Liver (tissue), 9 donors: Measurements from ENCODE around the gene DIAPH3. TPM values are rescaled to one million over a fixed set of nuclear protein-coding genes. Genes with fewer than 3 reads are reported as not detected.

Source experiments
- DNase-seq: peaks from one replicate; pipeline ENCODE4 v3.0.0-alpha.2; 2017; ENCODE audit warnings: low spot score
- H3K27ac ChIP-seq, 2 donors: one replicate each; pipeline ENCODE4 v1.7.0; 2013; ENCODE audit warnings: inconsistent platforms in 2 of 2, low read length in 2 of 2, control low read depth in 1 of 2, low read depth in 1 of 2, mild to moderate bottlenecking in 1 of 2
- H3K27me3 ChIP-seq, 4 donors: one replicate each; pipeline versions ENCODE4 v1.6.1 to v1.7.0; 2013; ENCODE audit warnings: low read length in 3 of 4, inconsistent platforms in 1 of 4, mild to moderate bottlenecking in 1 of 4, moderate library complexity in 1 of 4; ENCODE audit not compliant: control insufficient read depth in 4 of 4, insufficient read depth in 4 of 4
- H3K36me3 ChIP-seq, 4 donors: one replicate each; pipeline versions ENCODE4 v1.6.1 to v1.7.0; 2013; ENCODE audit warnings: low read length in 3 of 4, mild to moderate bottlenecking in 3 of 4, low read depth in 1 of 4, moderate library complexity in 1 of 4; ENCODE audit not compliant: control insufficient read depth in 4 of 4, insufficient read depth in 3 of 4
- H3K4me1 ChIP-seq, 4 donors: one replicate each; pipeline versions ENCODE4 v1.6.1 to v1.7.0; 2013; ENCODE audit warnings: low read length in 3 of 4, mild to moderate bottlenecking in 3 of 4, moderate library complexity in 1 of 4; ENCODE audit not compliant: control insufficient read depth in 4 of 4, insufficient read depth in 4 of 4
- H3K4me3 ChIP-seq, 3 donors: one replicate each; pipeline versions ENCODE4 v1.6.1 to v1.7.0; 2013; ENCODE audit warnings: low read length in 3 of 3, control low read depth in 1 of 3, low read depth in 1 of 3, mild to moderate bottlenecking in 1 of 3
- H3K9ac ChIP-seq, 2 donors: one replicate each; pipeline ENCODE4 v1.7.0; 2013; ENCODE audit warnings: low read length in 2 of 2, mild to moderate bottlenecking in 2 of 2, moderate library complexity in 2 of 2, control low read depth in 1 of 2, low read depth in 1 of 2
- H3K9me3 ChIP-seq, 4 donors: one replicate each; pipeline versions ENCODE4 v1.6.1 to v1.7.0; 2013; ENCODE audit warnings: low read length in 3 of 4; ENCODE audit not compliant: control insufficient read depth in 4 of 4
- ATF3 ChIP-seq: IDR thresholded peaks from 2 replicates; pipeline ENCODE4 v1.6.1; 2016; ENCODE audit warnings: antibody characterized with exemption
- CTCF ChIP-seq: fragments of 150-350 bp; IDR thresholded peaks from 2 replicates; pipeline ENCODE4 v1.5.1; 2017; ENCODE audit warnings: improper control_type of control experiment, low read depth, low read length; ENCODE audit not compliant: missing input control
- EGR1 ChIP-seq, 2 donors: IDR thresholded peaks; 2 replicates each; pipeline ENCODE4 v1.6.1; 2016 to 2018; ENCODE audit warnings: antibody characterized with exemption in 2 of 2, low read depth in 2 of 2
- FOXA1 ChIP-seq: IDR thresholded peaks from 2 replicates; pipeline ENCODE4 v1.6.1; 2016; ENCODE audit warnings: antibody characterized with exemption
- FOXA2 ChIP-seq: IDR thresholded peaks from 2 replicates; pipeline ENCODE4 v1.6.1; 2016; ENCODE audit warnings: antibody characterized with exemption
- GABPA ChIP-seq, 2 donors: IDR thresholded peaks in 1 of 2; conservative IDR thresholded peaks in 1 of 2; 2 replicates each; pipeline ENCODE4 v1.6.1; 2016; ENCODE audit warnings: antibody characterized with exemption in 2 of 2, mild to moderate bottlenecking in 1 of 2, moderate library complexity in 1 of 2
- HNF4A ChIP-seq, 2 donors: conservative IDR thresholded peaks; 2 replicates each; pipeline ENCODE4 v1.6.1; 2016; ENCODE audit warnings: antibody characterized with exemption in 2 of 2, mild to moderate bottlenecking in 2 of 2
- HNF4G ChIP-seq: IDR thresholded peaks from 2 replicates; pipeline ENCODE4 v1.6.1; 2016; ENCODE audit warnings: antibody characterized with exemption
- JUND ChIP-seq, 2 donors: IDR thresholded peaks; 2 replicates each; pipeline ENCODE4 v1.6.1; 2016; ENCODE audit warnings: antibody characterized with exemption in 2 of 2
- MAX ChIP-seq: IDR thresholded peaks from 2 replicates; pipeline ENCODE4 v1.6.1; 2016; ENCODE audit warnings: antibody characterized with exemption
- NR2F2 ChIP-seq: IDR thresholded peaks from 2 replicates; pipeline ENCODE4 v1.6.1; 2016; ENCODE audit warnings: antibody characterized with exemption
- RAD21 ChIP-seq, 2 donors: IDR thresholded peaks; 2 replicates each; pipeline ENCODE4 v1.6.1; 2016; ENCODE audit warnings: antibody characterized with exemption in 2 of 2, mild to moderate bottlenecking in 2 of 2
- REST ChIP-seq: IDR thresholded peaks from 2 replicates; pipeline ENCODE4 v1.6.1; 2016; ENCODE audit warnings: antibody characterized with exemption, mild to moderate bottlenecking
- RXRA ChIP-seq, 2 donors: IDR thresholded peaks; 2 replicates each; pipeline ENCODE4 v1.6.1; 2017 to 2018; ENCODE audit warnings: antibody characterized with exemption in 2 of 2, mild to moderate bottlenecking in 1 of 2
- SP1 ChIP-seq: IDR thresholded peaks from 2 replicates; pipeline ENCODE4 v1.6.1; 2018; ENCODE audit warnings: antibody characterized with exemption, mild to moderate bottlenecking
- TAF1 ChIP-seq: conservative IDR thresholded peaks from 2 replicates; pipeline ENCODE4 v1.6.1; 2016; ENCODE audit warnings: antibody characterized with exemption, mild to moderate bottlenecking
- YY1 ChIP-seq: IDR thresholded peaks from 2 replicates; pipeline ENCODE4 v1.6.1; 2016; ENCODE audit warnings: antibody characterized with exemption, mild to moderate bottlenecking
- ZBTB33 ChIP-seq: IDR thresholded peaks from 2 replicates; pipeline ENCODE4 v1.6.1; 2016; ENCODE audit warnings: antibody characterized with exemption
- WGBS: extraction: QIAGEN DNeasy Blood & Tissue Kit; methylation state at CpG from one replicate; pipeline ENCODE4 v1.1.7; 2013; 5-methylcytosine and 5-hydroxymethylcytosine counted together
- polyA plus RNA-seq, 2 donors: library from polyadenylated mRNA; stranded (reverse) in 1 of 2; unstranded in 1 of 2; fragments of 200-250 nt in 1 of 2; fragments of >200 nt in 1 of 2; fragmentation: Nextera tagmentation in 1 of 2; extraction: Ambion mirVana in 1 of 2; gene quantifications; one replicate each; pipeline versions ENCODE4 v1.2.1 to v1.2.3, GENCODE V29; 2013 to 2015
- total RNA-seq, 2 donors: library from RNA; depleted of rRNA; stranded (reverse); fragments of >200 nt; gene quantifications; one replicate each; pipeline ENCODE4 v1.2.3, GENCODE V29; 2014
- donor health status: healthy.
- donor health status: healthy.
- donor health status: healthy.
- donor health status: healthy.
- donor health status: healthy.

Gene DIAPH3
- total and polyA plus RNA-seq, 4 donors = 0.08 to 11.1 (median 0.27) TPM

- no peak overlapping the region for H3K9ac ChIP-seq
- H3K4me1 ChIP-seq = peaks cover 0 to 3% (median 0%) of the 10 kb centered on the region in 4 donors
- whole genome bisulfite sequencing = 98% methylated on average over 1 of the region's 1 CpG
- TF ChIP-seq NR2F2 = no peak
- TF ChIP-seq HNF4G = no peak
- no peak for TF ChIP-seq EGR1 (IDR thresholded peaks at IDR 0.05; ENCODE audit: low read depth in 2 of 2)
- no peak for TF ChIP-seq CTCF
- no peak for TF ChIP-seq GABPA (IDR thresholded peaks at IDR 0.05 in 1 of 2, conservative IDR thresholded peaks at IDR 0.05 in 1 of 2)
- TF ChIP-seq MAX = no peak
- no peak for TF ChIP-seq JUND (IDR thresholded peaks at IDR 0.05)
- TF ChIP-seq FOXA1 = no peak
- no peak for TF ChIP-seq YY1
- no peak for TF ChIP-seq TAF1
- TF ChIP-seq REST = no peak
- TF ChIP-seq SP1 = no peak
- TF ChIP-seq RAD21 (IDR thresholded peaks at IDR 0.05) = no peak
- TF ChIP-seq HNF4A (conservative IDR thresholded peaks at IDR 0.05) = no peak
- no peak for TF ChIP-seq ATF3
- no peak for TF ChIP-seq ZBTB33
- no peak for TF ChIP-seq RXRA (IDR thresholded peaks at IDR 0.05)
- TF ChIP-seq FOXA2 = no peak
- H3K36me3 ChIP-seq = no peaks in the 10 kb centered on the region
- no peak for DNase-seq
- no peak overlapping the region for H3K27ac ChIP-seq
- H3K27me3 ChIP-seq = no peaks in the 10 kb centered on the region
- H3K9me3 ChIP-seq = no peaks in the 10 kb centered on the region
- H3K4me3 ChIP-seq = no peak overlapping the region
Measured at GRCh38 chr13:59766236-59766635, 397.5 kb downstream of the DIAPH3 start.
